Activated T-cell treated with anti-CD3 and anti-CD28 coated beads, Interleukin-2, amount 50 U/mL, for 24 hours (primary cell): Measurements from ENCODE around the gene PLEKHA6.

Source experiments
- DNase-seq: peaks from one replicate; pipeline ENCODE4 v3.0.0-alpha.2; 2020
- H3K27ac Mint-ChIP-seq: 2 replicates; pipeline ENCODE4 v1.8.0; 2020; ENCODE audit warnings: mild to moderate bottlenecking, mixed read lengths
- H3K27me3 Mint-ChIP-seq: 2 replicates; pipeline ENCODE4 v1.8.0; 2020; ENCODE audit warnings: mixed read lengths
- H3K36me3 Mint-ChIP-seq: 2 replicates; pipeline ENCODE4 v1.8.0; 2020; ENCODE audit warnings: low read depth, mixed read lengths
- H3K4me1 Mint-ChIP-seq: 2 replicates; pipeline ENCODE4 v1.8.0; 2020; ENCODE audit warnings: low read depth, mixed read lengths
- H3K4me3 Mint-ChIP-seq: 2 replicates; pipeline ENCODE4 v1.8.0; 2020; ENCODE audit warnings: mild to moderate bottlenecking, moderate library complexity, mixed read lengths
- H3K9me3 Mint-ChIP-seq: 2 replicates; pipeline ENCODE4 v1.8.0; 2020; ENCODE audit warnings: mixed read lengths

PLEKHA6 gene

DNA sequence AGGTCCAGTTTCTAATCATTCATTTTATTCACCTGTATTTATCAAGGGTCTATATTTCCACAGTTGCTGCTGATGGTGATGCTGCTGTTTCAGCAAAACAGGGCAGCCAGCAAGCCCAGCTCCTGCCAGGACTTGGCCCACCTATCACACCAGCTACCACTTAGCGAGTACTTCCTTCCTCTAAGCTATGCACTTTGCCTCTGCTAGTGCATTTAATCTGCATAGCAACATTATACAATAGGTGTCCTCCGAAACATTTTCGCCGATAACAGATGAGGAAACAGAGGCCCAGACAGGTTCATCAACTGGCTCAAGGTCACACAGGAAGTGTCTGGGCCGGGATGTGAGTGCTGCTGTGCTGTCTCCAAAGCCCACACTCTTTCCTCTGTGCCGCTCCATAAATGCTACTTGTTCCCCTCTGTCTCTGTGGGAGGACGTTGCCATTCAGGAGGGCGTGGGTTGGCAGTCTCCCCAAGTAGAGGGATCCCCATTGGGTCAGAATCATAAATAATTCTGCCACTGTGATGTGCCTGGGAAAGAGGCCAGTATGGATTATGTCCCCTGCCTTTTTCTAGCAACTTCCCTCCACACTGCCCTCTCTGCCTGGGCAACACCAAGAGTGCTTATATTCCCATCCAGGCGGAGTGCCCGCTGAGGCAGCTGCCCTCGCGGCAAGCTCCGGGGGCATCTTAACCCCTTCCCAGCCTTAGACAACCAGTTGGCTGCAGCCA lies 9.4 kb upstream of the PLEKHA6 start:
- Mint-ChIP-seq H3K4me1 (peaks cover 16% of the 10 kb centered on the region), H3K4me3 (no peak overlapping the region), H3K36me3 (no peaks in the 10 kb centered on the region), H3K27ac (no peak overlapping the region), H3K27me3 (no peaks in the 10 kb centered on the region), H3K9me3 (no peaks in the 10 kb centered on the region)
- DNase-seq = peak; percentile 8

GRCh38 chr1:204367956-204368355 lies 8.2 kb upstream of the PLEKHA6 start:
- H3K4me1 Mint-ChIP-seq = peaks cover 28% of the 10 kb centered on the region
- DNase-seq = peak; percentile 23
- no peaks in the 10 kb centered on the region for H3K9me3 Mint-ChIP-seq
- H3K27me3 Mint-ChIP-seq = no peaks in the 10 kb centered on the region
- H3K4me3 Mint-ChIP-seq = no peak overlapping the region
- no peaks in the 10 kb centered on the region for H3K36me3 Mint-ChIP-seq
- H3K27ac Mint-ChIP-seq = no peak overlapping the region

DNA sequence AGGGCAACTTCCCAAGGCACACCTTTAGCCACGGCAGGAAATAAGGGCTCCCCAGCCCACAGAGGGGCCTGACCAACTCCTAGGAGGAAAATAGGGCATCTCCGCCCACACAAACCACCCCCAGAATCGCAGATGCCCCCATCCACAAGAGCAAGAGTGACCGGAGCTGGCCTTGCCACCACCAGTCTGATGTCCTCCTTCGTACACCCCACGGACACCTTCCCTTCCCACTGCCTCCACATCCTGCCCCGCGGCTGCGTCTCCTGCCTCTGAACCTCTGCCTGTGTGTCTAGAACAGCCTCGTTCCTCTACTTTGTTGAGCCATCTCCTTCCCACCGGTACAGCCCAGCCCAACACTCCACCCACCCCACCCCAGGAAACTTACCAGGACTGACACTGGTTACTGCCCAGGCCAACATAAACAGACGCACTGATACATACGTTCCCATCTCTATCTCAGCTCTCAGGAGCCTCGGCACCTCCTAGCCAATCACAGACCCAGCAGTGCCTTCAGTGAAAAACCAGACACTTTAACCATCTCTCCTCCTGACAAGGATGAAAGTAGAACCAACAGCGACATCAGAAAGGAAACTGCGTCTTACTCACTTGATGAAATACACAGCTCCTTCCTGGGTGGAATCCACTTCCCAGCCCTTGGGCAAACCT lies 7.6 kb upstream of the PLEKHA6 start:
- no peak overlapping the region for H3K27ac Mint-ChIP-seq
- no peak overlapping the region for H3K4me3 Mint-ChIP-seq
- no peaks in the 10 kb centered on the region for H3K36me3 Mint-ChIP-seq
- peaks cover 32% of the 10 kb centered on the region for H3K4me1 Mint-ChIP-seq
- DNase-seq = no peak
- no peaks in the 10 kb centered on the region for H3K27me3 Mint-ChIP-seq
- H3K9me3 Mint-ChIP-seq = no peaks in the 10 kb centered on the region

DNA sequence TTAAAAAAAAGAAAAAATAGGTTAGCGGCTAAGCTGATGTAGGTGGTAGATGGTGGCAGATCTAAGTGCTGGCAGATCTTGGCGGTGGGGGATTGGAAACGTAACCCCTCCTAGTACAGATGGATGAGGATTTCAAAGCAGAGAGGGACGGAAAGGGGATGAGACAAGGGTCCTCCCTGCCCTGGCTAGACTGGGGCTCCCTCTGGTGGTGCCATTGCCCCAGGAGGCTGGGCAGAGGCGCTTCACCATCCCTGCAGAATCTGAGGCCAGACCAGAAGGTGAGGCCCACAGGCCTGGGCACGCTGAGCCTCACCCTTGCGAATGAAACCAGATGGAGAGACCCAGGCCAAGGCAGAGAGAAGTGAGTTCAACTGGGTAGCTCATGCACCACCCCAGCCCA lies 7.0 kb upstream of the PLEKHA6 start:
- DNase-seq = no peak
- no peaks in the 10 kb centered on the region for H3K36me3 Mint-ChIP-seq
- no peak overlapping the region for H3K4me3 Mint-ChIP-seq
- H3K27ac Mint-ChIP-seq = no peak overlapping the region
- no peaks in the 10 kb centered on the region for H3K9me3 Mint-ChIP-seq
- H3K4me1 Mint-ChIP-seq = peaks cover 32% of the 10 kb centered on the region
- H3K27me3 Mint-ChIP-seq = no peaks in the 10 kb centered on the region

DNA sequence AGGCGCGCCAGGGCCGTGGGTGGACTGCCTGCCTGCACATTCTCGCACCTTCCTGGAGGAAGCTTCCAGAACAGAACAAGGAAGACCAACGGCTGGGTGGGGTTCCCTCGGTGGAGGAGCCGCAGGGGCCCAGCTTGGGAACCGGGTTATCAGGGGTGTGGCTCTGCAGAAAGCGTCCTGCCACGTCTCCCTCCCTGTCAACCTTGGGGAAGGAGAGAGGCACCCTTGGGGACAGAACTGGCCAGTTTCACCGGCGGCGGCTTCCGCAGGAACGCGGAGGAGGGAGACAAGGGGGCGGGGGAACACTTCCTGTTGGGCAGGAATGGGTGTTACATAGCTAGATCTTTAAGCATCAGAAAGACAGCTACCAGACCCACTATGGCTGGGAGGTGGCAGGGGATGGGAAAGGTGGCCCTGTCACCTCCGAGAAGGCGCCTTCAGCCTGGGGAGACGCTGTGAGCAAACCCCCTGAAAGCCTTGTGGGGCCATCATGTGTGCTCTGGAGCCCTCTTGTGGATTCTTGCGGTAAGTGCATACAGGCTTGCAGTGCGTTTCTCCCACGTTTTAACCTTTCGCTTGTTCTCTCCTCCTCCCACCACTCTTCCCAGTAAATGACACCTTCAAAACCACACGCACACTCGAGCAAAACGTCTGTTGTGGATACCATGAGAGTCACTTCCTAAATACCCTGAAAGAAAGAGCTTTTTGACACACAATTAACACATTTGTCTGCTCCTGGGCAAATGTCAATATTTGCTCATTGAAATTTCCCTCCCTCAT lies 3.8 kb upstream of the PLEKHA6 start:
- DNase-seq = peak; percentile 83
- H3K4me3 Mint-ChIP-seq = peak overlapping the region; percentile 57
- peak overlapping the region; percentile 86 for H3K27ac Mint-ChIP-seq
- peaks cover 33% of the 10 kb centered on the region for H3K4me1 Mint-ChIP-seq
- no peaks in the 10 kb centered on the region for H3K36me3 Mint-ChIP-seq
- H3K27me3 Mint-ChIP-seq = peaks cover 3% of the 10 kb centered on the region
- no peaks in the 10 kb centered on the region for H3K9me3 Mint-ChIP-seq

- peak overlapping the region; percentile 86 for H3K27ac Mint-ChIP-seq
- no peaks in the 10 kb centered on the region for H3K36me3 Mint-ChIP-seq
- peaks cover 3% of the 10 kb centered on the region for H3K27me3 Mint-ChIP-seq
- peaks cover 33% of the 10 kb centered on the region for H3K4me1 Mint-ChIP-seq
- no peaks in the 10 kb centered on the region for H3K9me3 Mint-ChIP-seq
- no peak for DNase-seq
- peak overlapping the region; percentile 57 for H3K4me3 Mint-ChIP-seq
These were observed 3.2 kb upstream of the PLEKHA6 start for GRCh38 chr1:204362984-204363334.

DNA sequence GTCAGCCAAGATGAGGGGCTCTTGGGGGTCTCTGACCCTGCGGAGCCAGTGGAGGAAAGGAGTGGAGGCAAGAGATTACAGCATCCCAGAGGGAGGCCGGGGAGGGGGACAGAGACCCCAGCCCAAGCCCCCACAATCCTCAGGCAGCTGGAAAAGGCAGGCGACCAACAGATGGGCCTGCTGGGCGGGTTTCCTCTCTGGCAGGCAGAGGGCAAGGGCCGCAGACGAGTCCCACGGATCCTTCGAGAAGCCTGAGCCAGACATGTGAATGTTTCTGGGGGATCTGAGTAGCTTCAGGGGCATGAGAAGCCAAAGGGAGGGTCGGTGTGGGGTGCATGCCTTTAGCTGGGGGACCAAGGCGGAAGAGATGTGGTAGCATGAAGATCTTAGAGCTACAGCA lies 2.1 kb upstream of the PLEKHA6 start:
- H3K9me3 Mint-ChIP-seq = no peaks in the 10 kb centered on the region
- no peak overlapping the region for H3K4me3 Mint-ChIP-seq
- peaks cover 3% of the 10 kb centered on the region for H3K27me3 Mint-ChIP-seq
- peaks cover 33% of the 10 kb centered on the region for H3K4me1 Mint-ChIP-seq
- no peaks in the 10 kb centered on the region for H3K36me3 Mint-ChIP-seq
- H3K27ac Mint-ChIP-seq = no peak overlapping the region
- no peak for DNase-seq

DNA sequence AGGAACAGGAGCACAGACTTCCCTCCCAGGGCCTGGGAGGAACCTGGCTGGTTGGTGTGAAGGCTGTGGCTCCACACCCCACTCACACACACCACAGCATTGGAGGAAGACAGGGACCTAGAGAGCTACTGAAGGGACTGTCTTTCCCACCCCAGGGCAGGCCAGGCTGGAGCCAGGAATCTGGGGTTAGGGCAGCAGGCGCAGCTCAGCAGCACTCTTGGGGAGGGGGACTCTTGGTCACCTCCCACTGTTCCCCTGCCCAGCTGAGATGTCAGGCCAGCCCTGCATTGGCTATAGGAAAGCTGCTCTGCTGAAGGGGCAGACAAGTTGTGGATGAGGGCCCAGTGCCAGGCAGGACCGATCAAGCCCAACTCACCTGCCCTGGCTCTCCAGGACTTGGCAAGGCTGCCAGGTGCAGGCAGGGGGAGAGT lies 1.6 kb upstream of the PLEKHA6 start:
- H3K4me1 Mint-ChIP-seq = peaks cover 33% of the 10 kb centered on the region
- H3K4me3 Mint-ChIP-seq = no peak overlapping the region
- no peaks in the 10 kb centered on the region for H3K36me3 Mint-ChIP-seq
- H3K27ac Mint-ChIP-seq = no peak overlapping the region
- no peak for DNase-seq
- no peaks in the 10 kb centered on the region for H3K9me3 Mint-ChIP-seq
- peaks cover 3% of the 10 kb centered on the region for H3K27me3 Mint-ChIP-seq

- no peaks in the 10 kb centered on the region for H3K9me3 Mint-ChIP-seq
- peaks cover 32% of the 10 kb centered on the region for H3K4me1 Mint-ChIP-seq
- no peaks in the 10 kb centered on the region for H3K36me3 Mint-ChIP-seq
- DNase-seq = no peak
- no peak overlapping the region for H3K27ac Mint-ChIP-seq
- peaks cover 3% of the 10 kb centered on the region for H3K27me3 Mint-ChIP-seq
- no peak overlapping the region for H3K4me3 Mint-ChIP-seq
These were observed 585 bp upstream of the PLEKHA6 start for GRCh38 chr1:204360314-204360713.

GRCh38 chr1:204359131-204359473 lies 627 bp downstream of the PLEKHA6 start:
- H3K4me3 Mint-ChIP-seq = no peak overlapping the region
- no peaks in the 10 kb centered on the region for H3K9me3 Mint-ChIP-seq
- H3K27me3 Mint-ChIP-seq = peaks cover 3% of the 10 kb centered on the region

GRCh38 chr1:204358605-204359004 lies 1.1 kb downstream of the PLEKHA6 start:
- H3K36me3 Mint-ChIP-seq = no peaks in the 10 kb centered on the region
- no peak for DNase-seq
- peaks cover 3% of the 10 kb centered on the region for H3K27me3 Mint-ChIP-seq

More at GRCh38 chr1:204359131-204359473, 627 bp downstream of the PLEKHA6 start:
- H3K36me3 Mint-ChIP-seq = no peaks in the 10 kb centered on the region
- peaks cover 19% of the 10 kb centered on the region for H3K4me1 Mint-ChIP-seq
- no peak overlapping the region for H3K27ac Mint-ChIP-seq
- no peak for DNase-seq

GRCh38 chr1:204357551-204358490 lies 1.9 kb downstream of the PLEKHA6 start:
- Mint-ChIP-seq H3K36me3 (no peaks in the 10 kb centered on the region), H3K4me3 (no peak overlapping the region), H3K27me3 (peaks cover 3% of the 10 kb centered on the region), H3K27ac (no peak overlapping the region), H3K9me3 (no peaks in the 10 kb centered on the region), H3K4me1 (peaks cover 7% of the 10 kb centered on the region)
- no peak for DNase-seq

More at GRCh38 chr1:204358605-204359004, 1.1 kb downstream of the PLEKHA6 start:
- Mint-ChIP-seq H3K9me3 (no peaks in the 10 kb centered on the region), H3K4me1 (peaks cover 14% of the 10 kb centered on the region), H3K27ac (no peak overlapping the region), H3K4me3 (no peak overlapping the region)

DNA sequence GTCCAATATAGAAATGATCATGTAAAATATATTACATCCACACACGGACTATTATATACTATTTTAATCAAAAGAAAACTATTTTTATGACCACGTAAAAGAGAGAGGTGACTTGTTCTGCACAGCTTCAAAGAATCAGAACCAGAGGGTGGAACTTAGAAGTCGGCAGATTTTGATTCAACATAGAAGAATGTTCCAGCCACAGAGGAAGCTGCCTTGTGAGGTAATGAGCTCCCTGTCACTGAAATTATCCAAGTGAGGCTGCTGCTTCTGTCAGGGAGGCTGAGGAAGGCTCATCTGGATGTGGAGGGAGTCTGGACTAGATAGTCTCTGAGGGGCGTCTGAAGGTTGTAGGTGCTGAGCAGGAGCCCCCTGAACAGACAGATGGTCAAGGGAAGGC lies 2.7 kb downstream of the PLEKHA6 start:
- Mint-ChIP-seq H3K4me3 (no peak overlapping the region), H3K9me3 (no peaks in the 10 kb centered on the region), H3K4me1 (peaks cover 4% of the 10 kb centered on the region), H3K36me3 (no peaks in the 10 kb centered on the region), H3K27me3 (peaks cover 3% of the 10 kb centered on the region), H3K27ac (no peak overlapping the region)
- DNase-seq = no peak

DNA sequence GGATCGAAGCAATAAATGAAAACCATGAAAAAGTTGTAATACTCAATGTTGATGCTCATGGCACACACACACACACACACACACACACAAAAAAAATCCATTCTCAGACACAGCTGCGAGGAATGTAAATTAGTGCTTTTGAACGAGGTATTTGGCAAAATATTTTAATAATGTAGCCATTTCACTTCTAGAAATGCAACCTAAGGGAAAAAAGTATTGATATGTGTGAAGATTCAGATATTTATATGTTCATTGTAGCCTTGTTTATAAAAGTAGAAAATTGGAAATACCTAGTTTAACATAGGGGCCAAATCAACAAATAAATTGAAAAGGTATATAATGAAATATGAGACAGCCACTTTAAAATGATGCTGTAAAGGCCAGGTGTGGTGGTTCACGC lies 3.8 kb downstream of the PLEKHA6 start:
- no peak for DNase-seq
- peaks cover 6% of the 10 kb centered on the region for H3K27me3 Mint-ChIP-seq
- H3K27ac Mint-ChIP-seq = no peak overlapping the region
- H3K36me3 Mint-ChIP-seq = no peaks in the 10 kb centered on the region
- no peaks in the 10 kb centered on the region for H3K9me3 Mint-ChIP-seq
- no peak overlapping the region for H3K4me3 Mint-ChIP-seq
- peaks cover 8% of the 10 kb centered on the region for H3K4me1 Mint-ChIP-seq
